Skin of body (tissue), 2 donors: ENCODE measurements around the gene PNMA6E. TPM values are rescaled to one million over a fixed set of nuclear protein-coding genes. Genes with fewer than 3 reads are reported as not detected.
"Not testable (repeated sequence)": the region's sequence is repeated elsewhere in the genome, so short reads cannot be mapped to it uniquely, and the experiment has no call there.

ENCODE experiments used
- DNase-seq: peaks from one replicate; lab custom pipeline; 2025; lab: John Stamatoyannopoulos, UW
- total RNA-seq: library from RNA; depleted of rRNA; stranded (reverse); fragments of >200 nt; gene quantifications from one replicate; pipeline ENCODE4 v1.2.3, GENCODE V29; 2014

PNMA6E gene
- total RNA-seq, 1 donor from 2014 or later = not detected

GRCh38 chrX:153408871-153409351 lies 7.8 kb upstream of the PNMA6E start:
- DNase-seq = no peak

- DNase-seq = no peak
Observed at GRCh38 chrX:153408221-153408721, 7.1 kb upstream of the PNMA6E start.

- DNase-seq = no peak
Observed at GRCh38 chrX:153407736-153408135, 6.6 kb upstream of the PNMA6E start.

- no peak for DNase-seq
Observed at GRCh38 chrX:153406903-153407302, 5.8 kb upstream of the PNMA6E start.

GRCh38 chrX:153406011-153406410 lies 4.9 kb upstream of the PNMA6E start:
- no peak for DNase-seq

GRCh38 chrX:153405426-153405825 lies 4.3 kb upstream of the PNMA6E start:
- DNase-seq = no peak

- not testable (repeated sequence) for DNase-seq
Observed at GRCh38 chrX:153404333-153404732, 3.2 kb upstream of the PNMA6E start.

- DNase-seq = no peak
Observed at GRCh38 chrX:153400146-153401132, 711 bp downstream of the PNMA6E start.

GRCh38 chrX:153398275-153398960 lies 2.7 kb downstream of the PNMA6E start:
- no peak for DNase-seq

GRCh38 chrX:153397256-153397960 lies 3.7 kb downstream of the PNMA6E start:
- no peak for DNase-seq

GRCh38 chrX:153396320-153397195 lies 4.6 kb downstream of the PNMA6E start:
- DNase-seq = no peak

GRCh38 chrX:153395613-153396319 lies 5.4 kb downstream of the PNMA6E start:
- no peak for DNase-seq

- no peak for DNase-seq
Observed at GRCh38 chrX:153394612-153395011, 6.5 kb downstream of the PNMA6E start.

- DNase-seq = no peak
Observed at GRCh38 chrX:153392642-153393321, 8.4 kb downstream of the PNMA6E start.

GRCh38 chrX:153389460-153389768 lies 11.7 kb downstream of the PNMA6E start:
- not testable (repeated sequence) for DNase-seq

GRCh38 chrX:153388722-153389459 lies 12.3 kb downstream of the PNMA6E start:
- no peak for DNase-seq

GRCh38 chrX:153387987-153388721 lies 13.0 kb downstream of the PNMA6E start:
- no peak for DNase-seq

- DNase-seq = no peak
Observed at GRCh38 chrX:153387345-153387744, 13.8 kb downstream of the PNMA6E start.
